ENCODE results near the gene OSBP2.
A peak's percentile ranks its signal among the peaks of the same experiment; 100 is the strongest.

OSBP2 gene

DNA sequence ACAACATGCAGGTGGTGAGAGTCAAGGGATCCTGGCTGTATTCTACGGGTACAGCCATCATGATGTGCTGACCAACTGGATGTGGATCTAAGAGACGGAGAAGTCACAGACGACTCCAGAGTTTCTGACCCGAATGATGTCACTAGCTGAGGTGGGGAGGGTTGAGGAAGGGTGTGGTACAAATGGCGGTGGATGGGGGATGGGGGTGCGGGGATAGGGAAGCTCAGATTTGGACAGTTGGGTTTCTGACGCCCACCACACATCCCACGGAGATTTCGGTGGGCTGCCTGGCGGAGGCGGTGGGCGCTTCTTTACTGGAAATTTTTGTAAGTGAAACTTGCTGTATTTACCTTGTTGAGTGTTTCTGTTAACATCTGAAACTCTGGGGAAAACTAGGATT is 126.7 kb downstream of the OSBP2 start:
- DNase-seq, result no peak

GRCh38 chr22:30821863-30822215 is 127.2 kb downstream of the OSBP2 start:
- DNase-seq, result no peak

GRCh38 chr22:30822216-30823014 is 127.7 kb downstream of the OSBP2 start:
- DNase-seq, result no peak

DNA sequence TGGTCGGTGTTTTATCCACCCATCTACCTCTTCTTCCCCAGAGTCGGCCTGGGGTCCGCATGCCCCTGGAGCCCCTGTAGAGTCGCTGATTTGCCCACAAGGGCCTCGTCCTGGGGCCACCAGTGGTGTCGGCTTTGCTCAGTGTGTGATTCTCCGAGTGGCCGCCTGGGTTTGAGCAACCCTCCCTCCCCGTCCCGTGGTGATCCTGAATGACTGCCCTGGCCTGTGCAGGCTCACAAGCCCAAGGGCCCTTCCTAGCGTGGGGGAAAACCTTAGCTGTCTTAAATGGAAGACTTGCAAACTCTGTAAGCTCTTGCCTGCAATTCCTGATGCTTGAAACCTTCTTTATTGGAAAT is 128.3 kb downstream of the OSBP2 start:
- DNase-seq, result no peak

DNA sequence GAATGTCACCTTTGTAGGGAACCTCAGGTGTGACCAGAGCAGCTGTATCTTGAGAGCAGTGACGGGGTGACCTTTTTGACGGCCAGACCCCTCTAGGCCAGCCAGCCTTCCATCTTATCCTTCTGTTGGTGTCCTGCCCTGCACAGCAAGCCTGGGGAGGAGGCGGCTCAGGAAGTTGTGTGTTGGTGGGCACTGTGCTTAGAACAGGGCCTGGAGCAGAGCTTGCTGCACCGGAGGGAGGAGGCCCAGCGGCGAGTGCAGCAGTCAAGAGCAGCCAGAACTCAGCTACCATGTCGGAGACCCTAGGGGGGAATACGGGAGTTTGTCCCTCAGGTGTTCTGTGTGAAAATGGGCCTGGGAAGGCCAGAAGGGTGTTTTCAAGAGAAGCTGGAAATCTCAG is 129.4 kb downstream of the OSBP2 start:
- DNase-seq, result no peak

DNA sequence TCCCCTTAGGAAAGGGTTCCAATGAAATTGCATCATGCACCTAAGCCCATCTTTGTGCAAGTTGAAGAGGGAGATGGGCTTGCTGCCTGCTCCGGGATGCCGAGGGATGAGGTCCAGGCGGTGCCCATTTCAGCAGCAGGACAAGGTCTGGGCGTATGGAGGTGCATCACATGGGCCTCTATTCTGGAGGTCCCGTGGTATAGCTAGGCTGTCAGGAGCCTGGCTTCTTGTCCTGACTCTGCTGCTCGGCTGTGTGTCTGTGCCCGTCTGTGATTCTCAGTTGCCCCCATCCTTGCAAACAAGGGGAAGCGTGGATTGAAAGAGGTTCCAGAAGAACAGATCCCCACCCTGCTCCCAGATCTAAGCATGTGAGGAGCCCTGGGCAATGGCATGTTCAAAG is 130.0 kb downstream of the OSBP2 start:
- DNase-seq, result no peak

GRCh38 chr22:30825711-30826505 is 131.2 kb downstream of the OSBP2 start:
- DNase-seq, result no peak

GRCh38 chr22:30826670-30827355 is 132.1 kb downstream of the OSBP2 start:
- no peak for DNase-seq

DNA sequence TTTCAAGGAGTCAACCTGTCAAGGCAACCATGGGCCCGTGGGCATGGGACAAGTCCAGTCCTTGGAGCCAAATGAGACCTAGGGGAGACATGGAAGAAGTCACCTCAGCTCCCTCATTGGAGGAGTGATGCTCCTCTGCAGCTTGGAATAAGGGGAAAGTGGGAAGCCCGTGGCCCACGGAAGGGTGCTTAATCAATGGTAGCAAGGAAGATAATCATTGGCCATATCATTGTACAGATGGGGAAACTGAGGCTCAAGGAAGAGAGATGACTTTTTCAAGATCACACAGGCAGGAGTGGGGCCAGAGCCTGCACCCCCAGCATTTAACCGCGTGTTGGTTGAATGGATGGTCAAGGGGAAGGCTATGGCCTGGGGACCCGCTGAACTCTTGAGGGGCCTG is 133.0 kb downstream of the OSBP2 start:
- no peak for DNase-seq

DNA sequence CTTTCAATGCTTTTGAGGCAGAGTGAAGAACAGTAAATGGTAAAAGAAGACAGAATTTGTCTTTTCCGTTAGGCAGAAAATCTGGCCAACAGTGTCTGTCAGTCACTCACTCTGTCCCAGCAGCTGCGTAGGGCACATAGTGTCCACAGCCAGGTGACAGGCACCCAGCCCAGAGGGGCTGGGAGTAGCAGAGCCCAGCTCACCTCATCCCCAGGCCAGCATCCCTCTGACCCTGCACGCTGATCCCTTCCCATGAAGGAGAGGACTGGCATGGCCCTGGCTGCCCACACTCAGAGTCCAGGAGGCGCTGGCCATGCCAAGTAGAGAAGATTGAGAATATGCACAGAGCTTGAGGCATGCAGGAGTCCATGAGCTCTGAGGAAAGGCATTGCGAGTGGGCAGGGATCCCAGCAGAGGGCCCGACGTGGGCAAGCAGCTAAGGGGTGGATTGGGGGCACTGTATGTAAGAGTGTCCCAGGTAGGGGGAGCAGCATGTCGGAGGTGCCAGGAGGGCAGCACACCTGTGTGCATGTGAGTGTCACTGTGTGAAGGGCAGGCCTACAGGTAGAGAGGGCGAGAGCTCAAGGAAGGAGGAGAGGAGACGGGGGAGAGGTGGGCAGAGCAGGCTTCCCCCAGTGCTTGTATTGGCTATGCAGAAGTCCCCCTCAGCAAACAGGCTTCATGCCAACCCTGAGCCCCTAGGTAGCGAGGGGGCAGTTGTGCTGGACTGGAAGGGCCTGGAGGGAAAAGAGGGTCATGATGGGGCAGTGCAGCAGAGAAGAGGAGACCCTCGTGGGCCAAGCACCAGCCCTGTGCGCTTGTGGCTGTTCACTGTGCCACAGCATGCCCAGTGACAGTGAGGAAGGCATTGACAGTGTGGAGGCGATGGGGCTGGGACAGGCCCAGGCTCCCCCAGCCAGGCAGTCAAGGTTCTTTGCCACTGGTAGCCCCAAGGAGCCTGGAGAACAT is 133.8 kb downstream of the OSBP2 start:
- no peak for DNase-seq

DNA sequence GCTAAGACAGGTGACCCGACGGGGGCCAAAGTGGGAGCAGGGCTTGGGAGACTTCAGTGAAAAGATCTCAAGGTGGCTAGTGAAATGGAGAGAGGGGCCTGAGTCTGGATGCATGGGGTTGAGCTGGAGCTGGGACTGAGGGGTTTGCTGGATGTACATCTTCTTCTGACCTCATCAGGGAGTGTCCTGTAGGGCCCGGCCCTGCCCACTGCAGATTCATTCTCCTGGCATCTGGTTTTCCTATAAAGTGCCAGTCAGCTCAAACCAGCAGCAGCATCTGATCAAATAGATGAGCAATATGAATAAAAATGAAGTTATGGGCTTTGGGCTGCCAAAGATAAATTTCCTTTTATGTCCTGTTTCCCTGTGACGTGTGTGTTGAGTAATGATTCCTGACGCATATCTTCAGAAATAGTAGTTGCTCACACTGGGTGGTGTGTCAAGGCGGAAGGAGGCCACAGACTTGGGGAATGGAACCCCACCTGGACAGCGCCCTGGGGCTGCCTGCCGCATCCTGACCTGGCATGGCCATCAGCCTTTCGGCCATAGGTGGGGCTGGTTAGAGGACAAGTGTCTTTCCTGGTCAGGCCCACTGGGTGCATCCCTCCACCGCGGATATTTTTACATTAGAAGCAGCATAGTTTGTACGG is 135.4 kb downstream of the OSBP2 start:
- DNase-seq, result no peak

DNA sequence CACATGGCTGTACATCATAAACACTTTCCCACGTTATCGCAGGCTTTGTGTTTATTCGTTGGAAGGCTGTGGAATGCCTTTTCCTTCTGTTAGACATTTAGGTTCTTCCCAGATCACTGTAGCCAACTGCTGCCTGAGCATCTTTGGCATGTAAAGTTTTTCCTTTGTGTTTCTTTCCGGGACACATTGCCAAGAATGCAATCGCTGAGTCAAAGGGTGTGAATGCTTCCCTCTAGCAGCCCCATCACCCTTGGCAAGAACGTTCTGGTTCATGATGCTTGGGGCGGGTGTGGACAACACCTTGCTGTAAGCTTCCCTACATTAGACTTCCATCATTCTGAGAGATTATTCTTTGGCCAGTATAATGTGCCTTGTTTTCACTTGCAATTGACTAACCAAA is 136.2 kb downstream of the OSBP2 start:
- no peak for DNase-seq

DNA sequence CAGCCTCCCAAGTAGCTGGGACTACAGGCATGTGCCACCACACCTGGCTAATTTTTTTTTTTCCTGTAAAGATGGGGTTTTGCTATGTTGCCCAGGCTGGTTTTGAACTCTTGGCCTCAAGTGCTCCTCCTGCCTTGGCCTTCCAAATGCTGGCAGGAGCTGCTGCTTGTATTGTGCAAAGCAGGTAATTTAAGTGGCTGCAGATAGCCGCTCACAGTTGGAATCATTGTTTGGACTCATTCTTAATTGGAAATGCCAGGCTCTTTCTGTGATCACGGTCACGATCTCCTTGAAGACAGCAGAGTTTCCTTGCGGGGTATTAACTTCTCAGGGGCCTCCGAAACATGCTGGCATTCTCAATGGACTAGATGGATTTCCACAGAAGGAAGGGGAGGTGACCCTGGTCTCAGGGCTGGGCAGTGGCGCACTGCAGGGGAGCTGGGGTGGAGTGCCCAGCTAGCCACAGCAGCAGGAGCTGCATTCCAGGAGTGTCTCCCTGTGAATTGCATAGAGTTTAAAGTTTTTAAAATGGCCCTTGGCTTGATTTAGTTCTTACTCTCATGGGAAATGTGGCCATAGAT is 137.8 kb downstream of the OSBP2 start:
- no peak for DNase-seq

DNA sequence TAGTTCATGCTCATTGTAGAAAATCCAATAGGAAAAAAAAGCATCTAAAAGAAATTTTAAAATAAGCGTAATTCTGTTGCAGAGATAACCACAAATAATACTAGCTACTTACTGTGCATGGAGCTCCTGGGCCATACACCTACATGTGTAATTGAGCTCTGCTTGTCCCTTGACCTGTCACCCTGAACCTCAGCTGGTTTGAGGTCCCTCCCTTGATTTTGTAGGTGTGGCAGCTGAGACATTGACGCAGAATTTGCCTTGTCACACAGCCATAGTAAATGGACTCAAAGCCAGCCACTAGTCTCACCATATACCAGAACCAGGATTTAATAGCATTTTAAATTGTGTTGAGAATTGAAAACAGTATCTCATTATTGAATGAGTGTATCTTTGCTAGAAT is 138.6 kb downstream of the OSBP2 start:
- DNase-seq, result no peak

DNA sequence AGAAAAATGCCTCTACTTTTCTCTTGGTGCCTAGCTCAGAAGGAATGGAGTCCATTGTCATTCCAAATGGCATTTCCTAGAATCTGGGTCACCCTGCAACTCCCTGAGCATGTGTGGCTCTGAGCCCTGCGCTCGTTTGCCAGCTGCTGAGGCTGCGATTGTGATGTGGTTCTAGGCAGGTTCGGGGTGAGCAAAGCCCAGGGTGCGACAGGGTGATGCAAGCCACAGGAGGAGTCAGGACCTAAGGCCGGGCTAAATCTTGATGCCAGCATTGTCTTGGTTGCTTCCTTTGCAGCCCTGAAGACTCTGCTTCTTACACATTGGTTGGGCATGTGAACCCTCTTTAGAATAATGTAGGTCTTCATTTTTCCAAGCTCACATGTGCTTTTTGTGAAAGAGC is 142.9 kb downstream of the OSBP2 start:
- no peak for DNase-seq

DNA sequence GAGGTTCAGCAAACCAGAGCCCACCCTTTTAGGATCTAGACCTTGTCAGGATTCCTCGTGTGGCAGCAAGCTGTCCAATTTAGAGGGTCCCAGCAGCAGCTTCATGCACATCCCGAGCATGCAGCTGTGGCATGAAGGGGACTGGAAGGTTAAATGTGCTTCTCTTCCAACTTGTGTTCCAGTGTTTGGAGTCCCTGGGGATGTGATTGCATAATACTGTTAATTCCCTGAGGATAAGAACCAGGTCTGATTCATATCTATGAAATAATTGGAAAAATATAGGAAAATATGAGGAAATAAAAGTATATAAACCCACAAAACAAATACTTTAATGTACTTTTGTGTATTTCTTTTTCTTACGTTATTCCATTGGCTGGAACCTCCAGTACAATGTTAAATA is 143.4 kb downstream of the OSBP2 start:
- no peak for DNase-seq

DNA sequence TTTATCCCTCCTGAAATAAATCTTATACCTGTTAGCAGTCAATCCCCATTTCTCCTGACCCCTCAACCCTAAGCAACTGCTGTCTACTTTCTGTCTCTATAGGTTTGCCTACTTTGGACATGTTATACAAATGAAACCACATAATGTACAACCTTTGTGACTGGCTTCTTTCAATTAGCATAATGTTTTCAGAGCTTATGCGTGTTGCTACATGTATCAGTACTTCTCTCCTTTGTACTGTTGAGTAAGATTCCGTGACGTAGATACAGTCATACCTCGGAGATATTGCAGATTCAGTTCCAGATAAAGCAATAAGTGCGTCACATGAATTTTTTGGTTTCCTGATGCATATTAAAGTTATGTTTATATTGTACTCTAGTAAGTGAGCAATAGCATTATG is 146.6 kb downstream of the OSBP2 start:
- no peak for DNase-seq

- DNase-seq, result peak; percentile 3
These were observed 148.6 kb downstream of the OSBP2 start for GRCh38 chr22:30843245-30843644.

DNA sequence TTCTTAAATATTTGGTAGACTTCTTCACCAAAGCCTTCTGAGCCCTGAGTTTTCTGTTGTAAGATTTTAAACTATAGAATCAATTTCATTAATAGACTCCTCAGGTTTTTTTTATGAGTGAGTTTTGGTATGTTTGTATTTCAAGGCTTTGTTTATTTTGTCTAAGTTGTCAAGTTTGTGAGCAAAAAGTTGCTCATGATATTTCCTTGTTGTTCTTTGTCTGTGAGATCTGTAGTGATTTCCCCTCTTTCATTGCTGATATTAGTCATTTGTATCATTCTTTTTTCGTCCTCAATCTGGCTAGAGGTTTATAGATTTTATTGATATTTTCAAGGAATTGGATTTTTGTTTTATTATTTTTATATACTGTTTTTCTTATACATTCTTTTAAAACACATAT is 152.9 kb downstream of the OSBP2 start:
- DNase-seq, result no peak

GRCh38 chr22:30855266-30855665 is 160.6 kb downstream of the OSBP2 start:
- DNase-seq, result no peak

DNA sequence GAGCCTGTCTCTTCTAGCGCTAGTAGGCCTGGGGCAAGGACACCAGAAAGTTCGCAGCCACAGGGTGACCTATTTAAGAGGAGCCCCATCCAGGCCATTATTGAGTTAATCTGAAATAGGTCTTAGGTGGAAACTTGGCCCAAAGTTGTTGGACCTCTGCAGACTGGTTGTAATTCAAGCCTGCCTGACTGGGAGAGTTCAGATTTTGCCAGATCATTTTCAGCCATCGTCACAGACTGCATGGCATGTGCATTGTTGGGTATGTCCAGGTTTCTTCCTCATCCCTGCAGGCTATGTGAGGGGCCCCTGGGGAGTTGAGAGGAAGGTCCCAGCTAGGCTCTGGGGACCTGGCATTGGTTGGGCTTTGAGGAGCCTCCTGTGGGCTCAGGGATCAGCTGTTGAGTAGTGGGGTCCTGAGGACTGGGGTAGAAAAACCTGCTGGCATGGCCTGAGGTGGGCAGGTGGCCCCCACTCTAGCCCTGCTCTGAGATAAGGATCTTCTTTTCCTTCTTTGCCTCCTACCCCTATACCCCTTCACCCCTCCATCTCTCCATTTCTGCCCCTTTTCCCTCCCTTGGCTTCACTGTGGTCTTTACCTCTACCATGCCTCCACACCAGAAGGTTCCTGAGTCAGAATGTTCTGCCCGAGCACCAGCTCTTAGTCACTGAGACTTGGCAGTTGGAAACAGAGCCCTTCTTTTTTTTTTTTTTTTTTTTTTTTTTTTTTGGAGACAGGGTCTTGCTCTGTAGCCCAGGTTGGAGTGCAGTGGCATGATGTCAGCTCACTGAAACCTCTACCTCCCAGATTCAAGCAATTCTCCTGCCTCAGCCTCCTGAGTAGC is 161.2 kb downstream of the OSBP2 start:
- DNase-seq, result no peak
